ENCODE measurements around the gene GPRIN1.
A peak's percentile ranks its signal among the peaks of the same experiment; 100 is the strongest.

The GPRIN1 gene

DNA sequence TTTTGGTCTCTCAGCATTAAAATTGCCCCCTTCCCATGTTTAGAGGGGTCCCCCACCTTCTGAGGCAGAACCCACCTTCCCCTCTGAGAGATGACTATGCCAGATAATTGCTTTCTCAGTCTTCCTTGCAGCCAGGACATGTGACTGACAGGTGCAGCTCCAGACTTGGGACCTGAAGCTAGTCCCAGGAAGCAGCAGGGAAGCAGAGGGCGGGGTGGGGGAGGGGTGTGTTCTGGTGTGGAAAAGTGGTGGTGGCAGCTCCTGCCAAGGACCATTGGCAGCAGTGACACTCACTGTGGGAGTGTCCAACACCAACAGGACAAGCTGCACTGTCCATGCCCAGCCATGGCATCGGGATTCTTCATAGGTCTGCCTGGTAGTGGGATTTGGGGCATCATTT is 22.8 kb upstream of the GPRIN1 start:
- Mint-ChIP-seq H3K27me3 (peaks cover 62% of the 10 kb centered on the region), H3K4me3 (no peak overlapping the region), H3K27ac (no peak overlapping the region), H3K36me3 (ENCODE audit: low read depth) (no peaks in the 10 kb centered on the region), H3K9me3 (no peaks in the 10 kb centered on the region), H3K4me1 (ENCODE audit: low read depth) (peaks cover 13% of the 10 kb centered on the region)

DNA sequence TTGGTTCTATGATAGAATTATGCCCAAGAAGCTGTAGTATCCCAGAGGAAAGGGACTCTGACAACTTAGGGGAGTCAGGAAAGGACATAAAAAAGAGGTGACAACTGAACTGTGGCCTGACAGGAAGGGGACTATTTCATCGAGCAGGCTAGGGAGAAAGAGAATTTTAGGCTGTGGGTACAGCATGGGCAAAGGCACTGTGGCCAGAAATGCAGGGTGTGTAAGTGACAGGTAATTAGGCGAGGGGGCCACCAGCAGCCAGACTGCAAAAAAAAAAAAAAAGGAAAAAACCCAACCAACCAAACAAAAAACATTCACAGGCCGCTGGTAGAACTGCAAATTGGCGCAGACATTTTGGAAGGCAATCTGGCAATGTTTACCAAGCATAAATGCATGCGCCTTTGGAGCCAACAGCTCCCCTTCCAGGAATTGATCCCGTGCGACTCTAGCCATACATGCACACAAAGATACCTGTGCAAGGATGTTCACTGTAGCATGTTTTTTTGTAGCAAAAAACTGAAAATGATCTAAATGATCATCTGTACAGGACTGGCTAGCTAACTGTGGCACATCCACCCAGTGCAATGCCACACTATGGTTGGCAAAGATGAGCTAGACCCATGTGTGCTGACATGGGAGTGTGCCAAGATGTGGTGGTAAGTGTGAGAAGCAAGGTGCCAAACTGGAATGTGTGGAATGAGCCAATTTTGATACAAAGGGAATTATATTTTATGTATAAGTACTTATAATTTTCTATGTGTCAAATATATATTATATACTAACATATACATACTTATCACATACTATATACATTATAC is 21.6 kb upstream of the GPRIN1 start:
- Mint-ChIP-seq H3K27me3 (peaks cover 66% of the 10 kb centered on the region), H3K4me3 (no peak overlapping the region), H3K4me1 (ENCODE audit: low read depth) (peaks cover 13% of the 10 kb centered on the region), H3K36me3 (ENCODE audit: low read depth) (no peaks in the 10 kb centered on the region), H3K27ac (no peak overlapping the region), H3K9me3 (no peaks in the 10 kb centered on the region)

DNA sequence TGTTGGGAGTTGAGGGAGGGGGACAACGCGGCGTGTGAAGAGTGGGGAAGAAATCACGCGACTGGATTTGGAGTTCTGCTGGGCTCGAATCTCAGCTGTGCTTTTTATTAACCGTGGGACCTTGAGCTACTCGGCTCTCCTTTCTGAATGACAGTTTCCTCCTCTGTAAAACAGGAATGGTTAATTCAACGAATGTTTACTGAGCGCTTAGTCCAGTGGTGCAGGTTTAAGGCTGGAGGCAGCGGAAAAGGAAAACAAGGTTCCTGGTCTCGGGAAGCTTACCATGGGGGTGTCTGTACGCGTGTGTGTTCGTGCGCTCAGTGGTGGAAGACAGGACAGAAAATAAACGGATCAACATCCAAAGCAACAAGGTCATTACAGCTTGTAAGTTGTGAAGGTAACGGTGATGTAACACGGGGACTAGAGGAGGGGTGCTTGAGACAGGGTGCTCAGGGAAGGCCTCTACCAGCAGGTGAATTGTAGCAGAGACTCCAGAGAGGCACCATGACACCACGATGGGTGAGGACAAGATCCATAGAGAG is 20.8 kb upstream of the GPRIN1 start:
- no peaks in the 10 kb centered on the region for H3K9me3 Mint-ChIP-seq
- H3K4me1 Mint-ChIP-seq (ENCODE audit: low read depth) = peaks cover 13% of the 10 kb centered on the region
- H3K4me3 Mint-ChIP-seq = peak overlapping the region; percentile 38
- H3K36me3 Mint-ChIP-seq (ENCODE audit: low read depth) = no peaks in the 10 kb centered on the region
- H3K27ac Mint-ChIP-seq = no peak overlapping the region
- H3K27me3 Mint-ChIP-seq = peaks cover 71% of the 10 kb centered on the region

DNA sequence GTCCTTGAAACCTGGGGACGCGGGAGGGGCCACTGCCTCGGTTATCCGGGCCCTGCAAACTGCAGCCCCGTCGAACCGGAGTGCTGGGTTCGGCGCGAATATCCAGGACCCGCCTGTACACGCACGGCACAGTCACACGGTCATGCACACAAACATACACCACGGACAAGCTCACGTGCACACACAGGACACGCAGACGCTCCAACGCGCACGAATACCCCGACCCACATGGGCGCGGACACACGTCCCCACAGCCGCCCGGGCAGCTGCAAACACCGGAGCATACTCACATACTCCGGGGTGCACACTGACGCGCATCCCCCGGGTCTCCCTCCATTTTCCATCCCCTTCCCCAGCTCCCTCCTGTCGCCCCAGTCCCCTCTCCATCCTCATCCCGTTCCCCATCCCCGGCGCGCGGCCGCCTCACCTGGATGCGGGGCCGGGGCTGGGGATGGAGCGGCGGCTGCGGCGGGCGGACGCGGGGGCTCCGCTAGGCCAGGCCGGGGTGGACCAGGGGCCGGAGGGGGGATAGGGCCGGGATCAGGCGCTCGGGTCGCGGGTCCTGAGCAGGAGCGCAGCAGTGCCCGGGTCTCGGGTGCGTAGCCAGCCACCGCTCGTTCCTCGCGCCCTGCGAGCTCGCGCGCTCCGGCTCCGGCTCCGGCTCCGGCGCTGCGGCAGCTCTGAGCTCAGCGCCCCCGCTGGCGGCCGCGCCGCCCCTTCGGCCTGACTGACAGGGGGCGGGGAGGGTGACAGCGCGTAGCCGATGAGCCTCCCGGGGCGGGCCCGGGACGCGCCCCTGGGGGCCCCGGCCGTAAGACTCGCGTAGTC is 20.1 kb upstream of the GPRIN1 start, which contains the start of the genes EIF4E1B and SNCB:
Gene EIF4E1B (plus strand): TSS at position 823 of the 828 bp plus-strand sequence. CDS start 12,113 bp downstream, outside the sequence.
Gene SNCB (minus strand): TSS at position 682 of the 828 bp plus-strand sequence. CDS start 880 bp downstream, outside the sequence.
- Mint-ChIP-seq H3K36me3 (ENCODE audit: low read depth) (no peaks in the 10 kb centered on the region), H3K27ac (no peak within 1 kb of the TSS), H3K4me3 (peak within 1 kb of the TSS; percentile 38), H3K9me3 (no peaks in the 10 kb centered on the region), H3K27me3 (peaks cover 67% of the 10 kb centered on the region), H3K4me1 (ENCODE audit: low read depth) (peaks cover 13% of the 10 kb centered on the region)

DNA sequence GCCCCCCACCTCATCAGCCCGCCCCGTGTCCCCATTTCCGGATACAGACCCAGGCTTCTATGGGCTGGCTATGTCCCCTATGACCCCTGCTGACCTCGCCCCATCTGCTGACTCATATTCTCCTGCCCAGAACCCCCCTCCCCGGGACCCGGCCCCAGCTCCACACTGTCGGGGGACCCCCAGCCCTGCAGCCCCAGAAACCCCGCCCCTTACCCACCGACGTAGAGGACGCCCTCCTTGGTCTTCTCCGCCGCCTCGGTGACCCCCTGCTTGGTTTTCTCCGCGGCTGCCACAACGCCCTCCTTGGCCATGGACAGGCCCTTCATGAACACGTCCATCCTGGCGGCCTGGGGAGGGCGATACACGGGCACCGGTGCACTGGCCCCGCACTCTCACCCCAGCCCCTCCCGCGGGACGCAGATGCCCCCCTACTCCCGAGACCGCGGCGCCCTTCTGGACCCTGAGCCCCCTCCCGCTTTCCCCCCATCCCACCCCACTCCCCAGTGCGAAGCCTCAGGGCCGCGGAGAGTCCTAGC is 19.4 kb upstream of the GPRIN1 start:
- Mint-ChIP-seq H3K9me3 (no peaks in the 10 kb centered on the region), H3K36me3 (ENCODE audit: low read depth) (no peaks in the 10 kb centered on the region)

DNA sequence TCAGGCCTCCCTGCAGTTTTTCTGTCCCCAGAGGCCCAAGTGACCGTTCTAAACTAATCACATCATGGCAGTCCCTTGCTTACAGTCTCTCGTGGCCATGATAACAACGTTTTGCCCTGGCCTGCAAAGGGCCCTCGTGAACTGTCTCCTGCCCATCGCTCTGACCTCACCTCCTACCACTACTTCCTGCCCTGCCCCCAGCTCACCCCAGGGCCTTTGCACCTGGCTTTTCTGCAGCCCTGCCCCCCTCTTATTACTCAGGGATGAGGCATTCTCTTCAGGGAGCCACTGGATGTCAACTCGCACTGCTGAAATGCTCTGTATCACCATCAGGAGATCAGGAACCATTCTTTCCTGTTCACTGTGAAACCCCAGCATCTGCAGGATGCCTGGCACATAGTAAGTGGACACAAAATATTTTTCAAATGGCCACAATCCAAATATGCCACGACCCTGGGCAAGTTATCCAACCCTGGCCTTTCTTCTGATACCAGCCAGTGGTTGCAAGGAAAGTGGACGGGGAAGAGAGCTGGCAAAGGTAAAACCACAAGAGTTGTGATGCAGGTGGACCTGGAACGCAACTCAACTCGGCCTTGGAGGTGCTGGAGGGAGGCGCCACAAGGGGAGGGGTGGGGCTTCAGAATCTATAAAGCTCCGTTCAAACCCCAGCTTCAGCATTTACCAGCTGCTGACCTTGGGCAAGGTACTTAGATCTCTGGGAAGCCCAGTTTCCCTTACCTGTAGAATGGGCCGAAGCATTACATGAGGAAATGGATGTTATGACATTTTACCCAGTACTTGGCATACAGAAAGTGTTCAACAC is 18.7 kb upstream of the GPRIN1 start:
- H3K27me3 Mint-ChIP-seq = peaks cover 61% of the 10 kb centered on the region
- H3K4me1 Mint-ChIP-seq (ENCODE audit: low read depth) = peaks cover 7% of the 10 kb centered on the region
- no peak overlapping the region for H3K4me3 Mint-ChIP-seq
- no peaks in the 10 kb centered on the region for H3K36me3 Mint-ChIP-seq (ENCODE audit: low read depth)
- H3K27ac Mint-ChIP-seq = no peak overlapping the region
- H3K9me3 Mint-ChIP-seq = no peaks in the 10 kb centered on the region

More for the DNA sequence above, 19.4 kb upstream of the GPRIN1 start:
- no peak overlapping the region for H3K4me3 Mint-ChIP-seq
- peaks cover 13% of the 10 kb centered on the region for H3K4me1 Mint-ChIP-seq (ENCODE audit: low read depth)
- H3K27me3 Mint-ChIP-seq = peaks cover 64% of the 10 kb centered on the region
- no peak overlapping the region for H3K27ac Mint-ChIP-seq

DNA sequence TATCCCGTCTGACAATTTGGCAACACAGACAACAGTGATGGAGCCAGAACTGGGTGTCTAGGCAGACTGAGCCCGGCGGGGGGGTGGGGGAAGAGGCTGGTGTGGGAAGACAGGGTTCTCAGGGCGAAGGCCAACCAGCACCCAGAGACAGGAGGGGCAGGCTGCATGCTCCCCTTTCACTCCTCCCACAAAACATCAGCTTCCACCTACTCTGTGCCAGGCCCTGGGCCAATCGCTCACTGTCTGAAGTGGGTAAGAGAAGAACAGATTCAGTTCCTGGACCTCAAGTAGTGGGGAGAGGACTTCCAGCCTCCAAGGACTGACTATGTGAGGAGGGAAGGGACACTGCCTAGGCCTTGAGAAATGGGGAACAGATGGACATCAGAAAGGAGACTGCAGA is 17.6 kb upstream of the GPRIN1 start:
- no peak overlapping the region for H3K4me3 Mint-ChIP-seq
- no peak overlapping the region for H3K27ac Mint-ChIP-seq
- H3K4me1 Mint-ChIP-seq (ENCODE audit: low read depth) = peaks cover 6% of the 10 kb centered on the region
- peaks cover 59% of the 10 kb centered on the region for H3K27me3 Mint-ChIP-seq
- no peaks in the 10 kb centered on the region for H3K36me3 Mint-ChIP-seq (ENCODE audit: low read depth)
- H3K9me3 Mint-ChIP-seq = no peaks in the 10 kb centered on the region

DNA sequence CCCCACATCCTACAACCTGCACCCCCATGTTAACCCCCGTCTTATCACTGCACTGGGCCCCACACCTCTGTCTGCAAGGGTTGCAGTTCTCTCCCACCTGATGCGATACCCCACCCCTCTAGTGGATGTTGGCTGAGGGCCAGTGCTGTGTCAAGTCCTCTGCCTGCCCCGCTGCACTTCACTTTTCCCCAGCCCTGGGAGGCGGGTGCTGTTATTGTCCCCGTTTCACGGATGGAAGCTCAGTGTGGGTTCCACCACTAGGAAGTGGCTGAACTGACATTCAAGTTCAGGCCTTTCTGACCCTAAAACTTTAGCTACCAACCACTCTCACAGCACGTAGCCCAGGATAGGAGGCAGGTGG is 16.9 kb upstream of the GPRIN1 start:
- H3K4me1 Mint-ChIP-seq (ENCODE audit: low read depth) = peaks cover 6% of the 10 kb centered on the region
- H3K9me3 Mint-ChIP-seq = no peaks in the 10 kb centered on the region
- no peaks in the 10 kb centered on the region for H3K36me3 Mint-ChIP-seq (ENCODE audit: low read depth)
- no peak overlapping the region for H3K4me3 Mint-ChIP-seq
- H3K27ac Mint-ChIP-seq = no peak overlapping the region
- peaks cover 63% of the 10 kb centered on the region for H3K27me3 Mint-ChIP-seq

DNA sequence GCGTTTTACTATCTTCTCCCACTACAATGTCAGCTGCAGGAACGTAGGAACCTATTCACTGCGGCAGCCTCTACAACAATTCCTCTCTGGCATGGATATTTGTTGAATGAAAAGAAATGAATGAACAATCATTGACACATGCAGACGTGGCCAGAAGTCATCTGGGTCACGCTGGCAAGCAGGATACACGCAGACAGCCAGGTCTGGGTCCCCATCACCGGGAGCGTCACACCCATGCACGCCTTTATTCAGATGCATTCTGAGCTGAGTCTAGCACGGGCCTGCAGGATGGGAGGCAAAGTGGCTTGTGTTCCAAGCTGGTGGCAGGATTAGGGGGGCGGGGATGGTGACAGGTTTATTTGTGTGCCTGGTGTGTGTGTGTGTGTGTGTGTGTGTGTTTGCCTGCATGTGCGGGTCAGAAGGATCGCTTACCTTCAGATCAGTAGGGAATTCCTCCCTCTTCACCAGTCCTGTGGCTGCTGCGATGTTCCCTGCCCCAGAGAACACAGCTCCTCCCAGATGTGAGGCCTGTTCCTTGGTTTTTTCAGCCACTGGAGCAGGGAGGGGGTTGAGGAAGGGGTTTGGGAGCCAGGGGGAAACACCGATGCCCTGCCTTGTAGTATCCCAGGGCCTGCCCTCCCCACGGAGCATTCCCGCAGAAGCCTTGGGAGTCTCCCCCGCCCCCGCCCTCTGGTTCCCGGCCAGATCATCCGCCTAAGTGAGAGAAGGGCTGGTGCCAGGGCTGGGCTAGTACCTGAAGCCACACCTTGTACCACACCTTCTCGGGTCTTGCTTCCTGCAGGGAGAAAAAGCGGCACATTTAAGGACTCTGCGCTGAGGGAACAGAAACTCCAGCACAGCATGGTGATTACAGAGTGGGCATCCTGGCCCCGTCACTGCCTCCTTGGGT is 16.3 kb upstream of the GPRIN1 start:
- H3K4me3 Mint-ChIP-seq = no peak overlapping the region
- H3K27me3 Mint-ChIP-seq = peaks cover 61% of the 10 kb centered on the region
- H3K4me1 Mint-ChIP-seq (ENCODE audit: low read depth) = peaks cover 6% of the 10 kb centered on the region
- no peak overlapping the region for H3K27ac Mint-ChIP-seq
- no peaks in the 10 kb centered on the region for H3K9me3 Mint-ChIP-seq
- no peaks in the 10 kb centered on the region for H3K36me3 Mint-ChIP-seq (ENCODE audit: low read depth)

DNA sequence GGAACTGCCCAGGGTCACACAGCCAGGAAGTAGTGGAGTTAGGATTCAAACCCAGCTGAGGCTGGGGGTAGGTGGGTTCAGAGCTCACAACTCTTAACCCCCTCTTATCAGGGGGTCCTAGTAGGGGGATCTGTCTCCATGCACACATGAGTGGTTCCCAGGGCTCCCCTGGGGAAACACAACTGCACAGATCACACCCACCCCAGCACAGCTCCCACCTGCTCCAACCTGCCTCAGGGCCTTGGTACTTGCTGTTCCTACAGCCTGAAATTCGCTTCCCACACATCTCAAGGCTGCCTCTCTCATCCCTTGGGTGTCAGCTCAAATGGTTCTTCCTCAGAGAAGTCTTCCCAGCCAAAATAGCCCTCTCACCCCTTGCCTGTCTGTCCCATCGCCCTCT is 15.6 kb upstream of the GPRIN1 start:
- Mint-ChIP-seq H3K4me3 (no peak overlapping the region), H3K27me3 (peaks cover 60% of the 10 kb centered on the region), H3K4me1 (ENCODE audit: low read depth) (peaks cover 3% of the 10 kb centered on the region), H3K27ac (no peak overlapping the region), H3K36me3 (ENCODE audit: low read depth) (no peaks in the 10 kb centered on the region), H3K9me3 (no peaks in the 10 kb centered on the region)

DNA sequence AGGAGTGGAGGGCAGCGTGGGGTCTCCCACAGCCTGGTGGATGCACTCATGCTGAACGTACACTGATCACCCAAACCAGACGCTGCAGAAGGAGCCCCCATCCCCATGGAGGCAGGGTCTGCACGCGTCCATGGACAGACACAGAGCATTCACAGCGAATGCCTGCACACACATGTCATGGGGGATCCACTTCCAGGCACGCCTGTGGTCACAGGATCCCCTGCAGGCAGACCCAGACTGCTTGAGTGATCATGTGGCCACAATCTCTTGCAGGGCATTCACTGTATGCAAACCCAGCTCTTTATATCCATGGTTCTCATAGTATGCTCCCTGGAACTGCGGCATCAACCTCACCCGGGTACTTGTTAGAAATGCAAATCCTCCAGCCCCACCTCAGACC is 15.0 kb upstream of the GPRIN1 start:
- Mint-ChIP-seq H3K4me3 (no peak overlapping the region), H3K27ac (no peak overlapping the region), H3K27me3 (peaks cover 65% of the 10 kb centered on the region), H3K36me3 (ENCODE audit: low read depth) (no peaks in the 10 kb centered on the region), H3K4me1 (ENCODE audit: low read depth) (peaks cover 7% of the 10 kb centered on the region), H3K9me3 (no peaks in the 10 kb centered on the region)

DNA sequence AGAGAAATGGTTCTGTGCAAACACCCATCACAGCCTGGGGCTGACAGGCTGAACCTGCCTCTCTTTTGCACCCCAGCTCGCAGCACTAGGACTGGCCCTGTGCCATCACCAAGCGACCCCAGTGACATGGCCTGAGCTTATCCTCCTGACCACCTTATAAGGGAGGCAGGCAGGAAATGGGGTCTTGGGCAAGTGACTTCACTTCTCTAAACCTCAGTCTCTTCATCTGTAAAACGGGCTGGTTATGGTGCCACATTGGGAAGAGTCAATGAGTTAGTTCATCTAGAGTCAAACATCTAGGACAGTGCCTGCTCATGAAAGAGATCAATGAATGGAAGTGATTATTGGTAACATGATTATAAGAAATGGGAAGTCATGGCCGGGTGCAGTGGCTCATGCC is 14.2 kb upstream of the GPRIN1 start:
- H3K4me1 Mint-ChIP-seq (ENCODE audit: low read depth) = peaks cover 12% of the 10 kb centered on the region
- no peaks in the 10 kb centered on the region for H3K9me3 Mint-ChIP-seq
- no peaks in the 10 kb centered on the region for H3K36me3 Mint-ChIP-seq (ENCODE audit: low read depth)
- no peak overlapping the region for H3K4me3 Mint-ChIP-seq
- peaks cover 70% of the 10 kb centered on the region for H3K27me3 Mint-ChIP-seq
- H3K27ac Mint-ChIP-seq = no peak overlapping the region

DNA sequence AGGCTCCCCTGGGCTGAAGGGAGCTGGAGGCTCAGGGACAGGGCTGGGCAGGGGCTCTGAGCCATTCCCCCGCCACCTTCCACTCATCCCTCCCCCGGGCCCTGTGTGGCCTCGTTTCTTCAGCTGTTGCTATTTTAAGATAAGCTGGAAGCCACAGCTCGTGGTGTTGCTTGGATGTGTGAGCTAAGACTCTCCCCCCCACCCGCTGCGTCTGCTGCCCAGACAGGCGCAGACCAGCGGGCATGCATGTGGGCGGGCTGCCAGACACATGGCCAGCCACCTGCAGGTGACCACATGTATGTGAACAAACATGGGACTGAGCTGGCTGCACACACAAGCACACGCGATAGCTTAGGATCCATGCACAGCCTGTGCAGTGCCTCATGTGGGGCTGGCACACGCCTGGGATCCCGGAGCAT is 11.7 kb upstream of the GPRIN1 start:
- Mint-ChIP-seq H3K27me3 (peaks cover 68% of the 10 kb centered on the region), H3K36me3 (ENCODE audit: low read depth) (no peaks in the 10 kb centered on the region), H3K4me1 (ENCODE audit: low read depth) (peaks cover 16% of the 10 kb centered on the region), H3K9me3 (no peaks in the 10 kb centered on the region), H3K4me3 (no peak overlapping the region), H3K27ac (no peak overlapping the region)
